ENCODE measurements around the gene MYH9. TPM values are rescaled to one million over a fixed set of nuclear protein-coding genes. Genes with fewer than 3 reads are reported as not detected.
A peak's percentile ranks its signal among the peaks of the same experiment; 100 is the strongest.

MYH9 gene
- total RNA-seq, 4 donors from 2014 or later: 337 to 553 (median 433) TPM

- peaks cover 0 to 41% (median 15%) of the 10 kb centered on the region in 4 donors for H3K4me1 ChIP-seq
Observed at GRCh38 chr22:36386351-36386899, 1.3 kb downstream of the MYH9 start.

GRCh38 chr22:36385491-36386350 is 2.0 kb downstream of the MYH9 start:
- no peak for TF ChIP-seq CTCF (IDR thresholded peaks at IDR 0.05)
- TF ChIP-seq POLR2A (IDR thresholded peaks at IDR 0.05): no peak
- Histone ChIP-seq H3K9me3 (no peaks in the 10 kb centered on the region), H3K36me3 (peaks cover 0 to 6% (median 0%) of the 10 kb centered on the region in 3 donors), H3K27me3 (no peaks in the 10 kb centered on the region), H3K4me1 (peaks cover 0 to 48% (median 18%) of the 10 kb centered on the region in 4 donors), H3K27ac (peak overlapping the region; percentile 99 to 100 (median 99)), H3K4me3 (peak overlapping the region; percentile 83 to 100 (median 96))
- peak; percentile 31 to 70 (median 66) for DNase-seq

More at GRCh38 chr22:36386351-36386899, 1.3 kb downstream of the MYH9 start:
- no peaks in the 10 kb centered on the region for H3K27me3 ChIP-seq
- DNase-seq: peak; percentile 59 to 74 (median 73)
- H3K4me3 ChIP-seq: peak overlapping the region; percentile 83 to 100 (median 96)
- peak overlapping the region; percentile 99 to 100 (median 99) for H3K27ac ChIP-seq
- no peaks in the 10 kb centered on the region for H3K9me3 ChIP-seq
- TF ChIP-seq POLR2A (IDR thresholded peaks at IDR 0.05): peak in 1 of 2 donors; percentile 2
- no peak for TF ChIP-seq CTCF (IDR thresholded peaks at IDR 0.05)
- H3K36me3 ChIP-seq: peaks cover 0 to 6% (median 0%) of the 10 kb centered on the region in 3 donors

GRCh38 chr22:36384766-36385481 is 2.8 kb downstream of the MYH9 start:
- peak; percentile 24 to 29 for TF ChIP-seq POLR2A (IDR thresholded peaks at IDR 0.05)
- peak in 1 of 6 experiments; percentile 12 for TF ChIP-seq CTCF (IDR thresholded peaks at IDR 0.05)
- peaks cover 0 to 56% (median 26%) of the 10 kb centered on the region in 4 donors for H3K4me1 ChIP-seq
- peak overlapping the region; percentile 99 to 100 (median 99) for H3K27ac ChIP-seq
- H3K36me3 ChIP-seq: peaks cover 0 to 10% (median 0%) of the 10 kb centered on the region in 3 donors
- DNase-seq: peak in 2 of 3 donors; percentile 67 to 80
- peak overlapping the region; percentile 83 to 100 (median 96) for H3K4me3 ChIP-seq
- H3K27me3 ChIP-seq: no peaks in the 10 kb centered on the region
- no peaks in the 10 kb centered on the region for H3K9me3 ChIP-seq

- TF ChIP-seq POLR2A (IDR thresholded peaks at IDR 0.05): peak in 1 of 2 donors; percentile 16
- TF ChIP-seq CTCF (IDR thresholded peaks at IDR 0.05): no peak
- H3K27me3 ChIP-seq: no peaks in the 10 kb centered on the region
- H3K27ac ChIP-seq: peak overlapping the region; percentile 89 to 100 (median 99)
- peaks cover 0 to 13% (median 0%) of the 10 kb centered on the region in 3 donors for H3K36me3 ChIP-seq
- peak in 2 of 3 donors; percentile 94 to 95 for DNase-seq
- peaks cover 0 to 74% (median 42%) of the 10 kb centered on the region in 4 donors for H3K4me1 ChIP-seq
- no peaks in the 10 kb centered on the region for H3K9me3 ChIP-seq
- peak overlapping the region in 3 of 4 donors; percentile 0 to 99 (median 18) for H3K4me3 ChIP-seq
Observed at GRCh38 chr22:36383110-36383581, 4.6 kb downstream of the MYH9 start.

GRCh38 chr22:36381513-36382128 is 6.1 kb downstream of the MYH9 start:
- H3K4me1 ChIP-seq: peaks cover 0 to 89% (median 51%) of the 10 kb centered on the region in 4 donors
- no peaks in the 10 kb centered on the region for H3K27me3 ChIP-seq
- H3K9me3 ChIP-seq: no peaks in the 10 kb centered on the region
- no peak for DNase-seq
- no peak for TF ChIP-seq CTCF (IDR thresholded peaks at IDR 0.05)
- no peak for TF ChIP-seq POLR2A (IDR thresholded peaks at IDR 0.05)
- no peak overlapping the region for H3K4me3 ChIP-seq
- H3K36me3 ChIP-seq: peaks cover 0 to 13% (median 0%) of the 10 kb centered on the region in 3 donors
- H3K27ac ChIP-seq: peak overlapping the region; percentile 89 to 100 (median 99)

All from Peyer's patch (tissue), 4 donors.